ENCODE results near the gene KIRREL3.
"Not testable (repeated sequence)": the region's sequence is repeated elsewhere in the genome, so short reads cannot be mapped to it uniquely, and the experiment has no call there.

Gene KIRREL3

GRCh38 chr11:126968915-126969314, 31.7 kb downstream of the KIRREL3 start:
- in situ Hi-C loops (cut with HindIII; ENCODE audit: low pct_ligation_motif_present, low pct_unique_long_range_greater_than_20kb, low sequenced_read_pairs) = no loop called here
- DNase-seq = no peak

DNA sequence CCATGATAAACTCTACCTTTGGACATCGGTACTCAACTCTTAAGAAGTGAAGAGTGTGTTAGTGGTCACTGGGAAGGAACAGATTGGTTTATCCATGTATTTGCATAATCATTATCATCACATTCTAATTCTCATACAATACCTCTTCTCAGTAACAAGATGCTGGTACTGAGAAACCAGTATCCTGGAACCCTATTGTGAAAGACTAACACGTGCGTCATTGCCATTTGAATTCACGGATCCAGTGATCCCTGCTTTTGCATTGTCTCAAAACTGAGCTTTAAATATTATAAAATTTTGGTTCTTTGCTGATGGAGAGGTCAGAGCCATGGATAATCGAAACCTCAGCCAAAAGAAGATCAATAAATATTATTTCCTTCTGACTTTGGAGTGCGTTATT, 35.2 kb downstream of the KIRREL3 start:
- in situ Hi-C loops (cut with HindIII; ENCODE audit: low pct_ligation_motif_present, low pct_unique_long_range_greater_than_20kb, low sequenced_read_pairs) = no loop called here
- no peak for DNase-seq

GRCh38 chr11:126963603-126964363, 36.8 kb downstream of the KIRREL3 start:
- in situ Hi-C loops (cut with HindIII; ENCODE audit: low pct_ligation_motif_present, low pct_unique_long_range_greater_than_20kb, low sequenced_read_pairs) = no loop called here
- DNase-seq = peak; percentile 97

GRCh38 chr11:126963115-126963514, 37.5 kb downstream of the KIRREL3 start:
- DNase-seq = peak; percentile 16
- in situ Hi-C loops (cut with HindIII; ENCODE audit: low pct_ligation_motif_present, low pct_unique_long_range_greater_than_20kb, low sequenced_read_pairs) = no loop called here

- in situ Hi-C loops (cut with HindIII; ENCODE audit: low pct_ligation_motif_present, low pct_unique_long_range_greater_than_20kb, low sequenced_read_pairs) = no loop called here
- DNase-seq = no peak
Measured at GRCh38 chr11:126959700-126960099, 40.9 kb downstream of the KIRREL3 start.

DNA sequence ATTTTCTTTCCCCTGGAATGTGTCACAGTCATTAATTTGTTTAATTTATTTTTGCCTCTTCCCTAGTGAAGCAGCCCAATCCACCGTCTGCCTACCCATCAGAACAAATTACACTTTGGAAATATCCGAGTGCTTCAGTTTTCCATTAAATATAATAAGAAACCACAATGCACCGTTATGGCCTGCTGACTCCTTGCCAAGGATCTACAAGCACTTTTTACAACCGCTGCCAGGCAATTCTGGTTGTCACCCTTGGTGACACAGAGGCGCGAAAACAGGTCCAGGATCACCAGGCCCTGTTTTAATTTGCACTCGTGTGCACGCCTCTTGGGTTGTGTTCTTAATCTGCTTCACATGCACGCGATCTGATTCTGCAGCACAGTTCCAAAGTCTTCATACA, 43.9 kb downstream of the KIRREL3 start:
- in situ Hi-C loops (cut with HindIII; ENCODE audit: low pct_ligation_motif_present, low pct_unique_long_range_greater_than_20kb, low sequenced_read_pairs) = no loop called here
- DNase-seq = no peak

DNA sequence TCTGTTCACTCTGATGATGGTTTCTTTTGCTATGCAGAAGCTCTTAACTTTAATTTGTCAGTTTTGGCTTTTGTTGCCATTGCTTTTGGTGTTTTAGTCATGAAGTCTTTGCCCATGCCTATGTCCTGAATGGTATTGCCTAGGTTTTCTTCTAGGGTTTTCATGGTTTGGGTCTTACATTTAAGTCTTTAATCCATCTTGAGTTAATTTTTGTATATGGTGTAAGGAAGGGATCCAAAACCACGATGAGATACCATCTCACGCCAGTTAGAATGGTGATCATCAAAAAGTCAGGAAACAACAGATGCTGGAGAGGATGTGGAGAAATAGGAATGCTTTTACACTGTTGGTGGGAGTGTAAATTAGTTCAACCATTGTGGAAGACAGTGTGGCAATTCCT, 48.0 kb downstream of the KIRREL3 start:
- DNase-seq; in situ Hi-C loops (cut with HindIII; ENCODE audit: low pct_ligation_motif_present, low pct_unique_long_range_greater_than_20kb, low sequenced_read_pairs): not testable (repeated sequence)

- no peak for DNase-seq
- in situ Hi-C loops (cut with HindIII; ENCODE audit: low pct_ligation_motif_present, low pct_unique_long_range_greater_than_20kb, low sequenced_read_pairs) = no loop called here
Measured at GRCh38 chr11:126951465-126951864, 49.1 kb downstream of the KIRREL3 start.

GRCh38 chr11:126949066-126949891, 51.3 kb downstream of the KIRREL3 start:
- in situ Hi-C loops (cut with HindIII; ENCODE audit: low pct_ligation_motif_present, low pct_unique_long_range_greater_than_20kb, low sequenced_read_pairs) = no loop called here
- peak; percentile 83 for DNase-seq

GRCh38 chr11:126948563-126948962, 52.0 kb downstream of the KIRREL3 start:
- in situ Hi-C loops (cut with HindIII; ENCODE audit: low pct_ligation_motif_present, low pct_unique_long_range_greater_than_20kb, low sequenced_read_pairs) = no loop called here
- DNase-seq = no peak

DNA sequence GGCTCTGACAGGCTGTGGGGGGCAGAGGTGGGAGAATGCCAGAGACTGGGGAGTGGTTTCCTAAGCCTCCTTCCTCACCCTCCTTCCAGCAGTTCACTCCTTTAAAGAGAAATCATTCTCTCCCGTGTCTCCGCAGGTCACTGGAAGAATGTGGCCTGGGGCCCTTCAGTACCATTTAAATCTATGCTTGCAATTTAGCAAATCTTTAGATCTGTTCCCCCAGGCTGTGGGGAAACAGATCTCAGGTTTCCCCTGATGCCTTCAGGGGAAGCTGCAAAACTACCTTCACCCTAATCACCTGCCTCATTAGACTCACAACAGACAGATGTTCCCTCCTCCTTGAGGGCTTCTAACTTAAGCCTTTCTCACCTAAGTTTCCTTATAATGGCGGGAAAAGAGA, 55.3 kb downstream of the KIRREL3 start:
- DNase-seq = no peak
- in situ Hi-C loops (cut with HindIII; ENCODE audit: low pct_ligation_motif_present, low pct_unique_long_range_greater_than_20kb, low sequenced_read_pairs) = no loop called here

- DNase-seq = no peak
- in situ Hi-C loops (cut with HindIII; ENCODE audit: low pct_ligation_motif_present, low pct_unique_long_range_greater_than_20kb, low sequenced_read_pairs) = no loop called here
Measured at GRCh38 chr11:126943316-126943715, 57.3 kb downstream of the KIRREL3 start.

GRCh38 chr11:126942146-126942545, 58.4 kb downstream of the KIRREL3 start:
- no peak for DNase-seq
- in situ Hi-C loops (cut with HindIII; ENCODE audit: low pct_ligation_motif_present, low pct_unique_long_range_greater_than_20kb, low sequenced_read_pairs) = no loop called here

- in situ Hi-C loops (cut with HindIII; ENCODE audit: low pct_ligation_motif_present, low pct_unique_long_range_greater_than_20kb, low sequenced_read_pairs) = no loop called here
Measured at GRCh38 chr11:126939552-126939951, 61.0 kb downstream of the KIRREL3 start.

GRCh38 chr11:126938718-126939117, 61.9 kb downstream of the KIRREL3 start:
- in situ Hi-C loops (cut with HindIII; ENCODE audit: low pct_ligation_motif_present, low pct_unique_long_range_greater_than_20kb, low sequenced_read_pairs) = no loop called here
- DNase-seq = no peak

More at GRCh38 chr11:126939552-126939951, 61.0 kb downstream of the KIRREL3 start:
- no peak for DNase-seq

DNA sequence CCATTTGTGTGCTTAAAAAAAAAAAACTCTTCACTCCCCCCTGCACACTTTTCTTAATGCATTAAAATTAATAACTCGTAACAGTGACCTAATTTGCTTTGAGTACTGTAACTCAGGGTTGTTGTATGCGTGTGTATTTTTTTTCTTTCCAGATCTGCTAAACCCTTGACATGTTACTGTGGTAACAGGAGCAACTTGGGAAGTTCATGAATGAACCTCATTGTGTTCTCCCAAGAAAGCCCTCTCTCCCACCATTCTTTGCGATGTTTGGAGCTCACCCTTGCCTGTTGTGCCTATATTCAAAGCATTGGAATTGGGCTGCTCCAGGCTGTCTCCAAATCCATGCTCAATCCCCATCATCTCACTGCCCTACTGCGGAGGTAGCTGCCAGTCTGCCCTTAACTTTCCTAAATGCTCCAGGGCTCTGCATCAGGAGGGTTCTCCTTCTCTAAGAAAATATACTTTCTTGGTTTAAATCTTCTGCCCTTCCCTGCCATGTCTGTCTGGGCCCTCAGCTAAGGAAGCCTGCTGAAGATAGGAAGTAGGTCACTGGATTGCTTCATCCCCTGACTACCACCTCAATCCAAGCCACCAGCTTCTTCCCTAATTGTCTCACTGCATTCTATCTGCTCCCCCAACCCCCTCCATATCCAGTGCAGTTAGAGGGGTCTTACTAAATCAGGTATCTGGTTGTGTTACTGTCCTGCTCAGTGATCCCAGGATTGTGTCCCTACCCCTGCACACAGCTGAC, 70.3 kb downstream of the KIRREL3 start:
- DNase-seq = no peak
- in situ Hi-C loops (cut with HindIII; ENCODE audit: low pct_ligation_motif_present, low pct_unique_long_range_greater_than_20kb, low sequenced_read_pairs) = no loop called here

DNA sequence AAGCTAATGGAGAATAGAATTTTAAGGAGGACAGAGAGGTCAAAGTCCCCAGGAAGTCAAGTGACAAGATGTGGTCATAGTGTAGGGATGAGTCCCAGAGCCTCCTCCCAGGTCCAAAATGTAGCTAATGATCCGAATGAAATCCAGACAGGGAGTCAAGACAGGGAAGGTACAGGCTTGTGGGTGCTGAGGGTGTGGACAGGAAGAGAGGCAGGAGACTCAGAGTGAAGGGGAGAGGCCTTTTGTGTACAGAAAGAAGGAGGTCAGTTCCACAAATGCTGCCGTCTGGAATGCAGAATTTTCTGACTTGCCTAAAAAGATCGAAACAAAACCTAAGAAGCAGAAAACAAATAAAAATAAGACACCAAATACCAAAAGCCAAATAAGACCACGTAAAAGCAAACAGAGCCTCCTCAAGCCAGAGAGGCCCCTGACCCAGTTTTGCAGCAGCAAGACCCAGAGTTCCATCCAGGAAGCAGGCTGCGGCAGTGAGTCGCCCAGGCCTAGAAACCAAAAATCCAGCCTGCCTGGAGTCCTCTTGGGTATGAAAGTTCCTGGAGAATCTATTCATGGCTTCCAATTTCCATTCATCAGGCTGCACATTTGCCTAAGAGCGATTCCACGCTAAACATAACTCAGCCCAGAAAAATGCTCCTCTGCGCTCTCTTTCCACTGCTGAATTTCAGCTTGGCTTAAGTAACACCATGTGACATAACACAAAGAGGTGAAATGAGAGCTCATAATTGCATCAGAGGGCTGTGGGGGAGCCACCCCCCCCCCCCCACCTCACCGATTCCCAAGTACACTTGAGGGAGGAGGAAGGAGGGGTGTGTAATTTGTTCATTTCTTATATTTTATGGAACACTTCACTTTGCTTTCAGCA, 71.2 kb downstream of the KIRREL3 start:
- in situ Hi-C loops (cut with HindIII; ENCODE audit: low pct_ligation_motif_present, low pct_unique_long_range_greater_than_20kb, low sequenced_read_pairs) = no loop called here
- DNase-seq = no peak

DNA sequence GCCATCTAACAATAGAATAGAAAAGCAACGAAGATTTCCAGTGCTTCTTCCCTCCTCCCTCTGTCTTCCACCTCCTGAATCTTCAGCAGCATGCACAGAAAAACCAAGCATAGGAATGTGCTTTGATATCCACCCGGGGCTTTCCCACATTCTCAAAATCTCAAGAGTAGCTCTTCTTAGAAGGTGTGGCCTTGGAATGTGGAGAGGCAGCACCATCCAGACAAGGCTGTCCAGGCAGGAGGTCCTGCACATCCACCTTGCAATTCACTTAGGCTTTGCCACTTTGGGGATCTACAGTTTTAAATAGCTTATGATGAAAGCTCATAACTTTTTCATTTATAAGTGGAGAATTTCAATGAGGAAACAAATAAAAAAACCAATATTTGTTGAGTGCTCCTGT, 72.9 kb downstream of the KIRREL3 start:
- in situ Hi-C loops (cut with HindIII; ENCODE audit: low pct_ligation_motif_present, low pct_unique_long_range_greater_than_20kb, low sequenced_read_pairs) = no loop called here
- no peak for DNase-seq
